COLO829 (cell line): Measurements from ENCODE around the gene SPATA1.
"Not testable (repeated sequence)": the region's sequence is repeated elsewhere in the genome, so short reads cannot be mapped to it uniquely, and the experiment has no call there.

Experiments used
- DNase-seq: peaks from one replicate; pipeline ENCODE4 v3.0.0; 2012; ENCODE audit warnings: low spot score

The SPATA1 gene, protein sequence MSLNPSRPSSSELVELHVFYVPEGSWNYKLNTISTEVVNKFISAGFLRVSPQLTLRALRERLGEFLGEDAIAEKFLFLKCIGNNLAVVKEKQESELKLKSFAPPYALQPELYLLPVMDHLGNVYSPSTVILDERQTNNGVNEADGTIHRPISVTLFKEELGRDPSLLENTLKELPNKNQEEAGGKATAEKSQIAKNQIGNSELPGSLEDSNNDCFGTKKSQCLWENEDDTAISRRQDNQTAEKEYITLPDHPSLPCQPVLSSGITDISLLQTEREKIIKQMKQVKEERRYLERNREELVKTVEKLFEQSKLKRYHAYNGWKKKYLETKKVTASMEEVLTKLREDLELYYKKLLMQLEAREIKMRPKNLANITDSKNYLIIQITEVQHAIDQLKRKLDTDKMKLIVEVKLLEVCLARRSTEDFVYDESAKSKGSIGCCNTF

GRCh38 chr1:84506002-84506728, at the start of gene SPATA1, which contains the start of gene GNG5:
TSS of gene SPATA1 (plus strand) at chr1:84506386. CDS start at chr1:84516360, 9,974 bp downstream.
TSS of gene GNG5 (minus strand) at chr1:84506581. CDS start at chr1:84506091, 490 bp downstream.
- DNase-seq: peak; percentile 89

- DNase-seq: no peak
These were observed 44.1 kb upstream of the SPATA1 start for GRCh38 chr1:84462118-84462517.

DNA sequence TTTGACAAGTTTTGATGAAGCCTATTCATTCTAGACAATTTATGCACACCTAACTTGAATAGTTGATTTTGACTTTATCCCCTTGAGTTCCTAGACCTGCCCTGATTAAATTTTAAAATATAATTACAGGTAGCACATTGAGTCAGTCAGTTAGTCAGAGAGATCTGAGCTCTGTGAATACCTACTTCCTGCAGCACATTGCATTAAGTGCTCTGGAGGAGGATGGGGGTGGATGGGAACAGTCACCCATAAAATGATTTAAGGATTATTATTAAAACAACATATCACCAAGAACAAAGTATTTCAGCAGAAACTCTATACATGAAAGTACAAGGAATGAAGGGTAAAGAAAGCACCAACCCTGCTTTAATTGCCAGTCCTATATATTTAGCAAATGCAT, 38.9 kb upstream of the SPATA1 start:
- no peak for DNase-seq

DNA sequence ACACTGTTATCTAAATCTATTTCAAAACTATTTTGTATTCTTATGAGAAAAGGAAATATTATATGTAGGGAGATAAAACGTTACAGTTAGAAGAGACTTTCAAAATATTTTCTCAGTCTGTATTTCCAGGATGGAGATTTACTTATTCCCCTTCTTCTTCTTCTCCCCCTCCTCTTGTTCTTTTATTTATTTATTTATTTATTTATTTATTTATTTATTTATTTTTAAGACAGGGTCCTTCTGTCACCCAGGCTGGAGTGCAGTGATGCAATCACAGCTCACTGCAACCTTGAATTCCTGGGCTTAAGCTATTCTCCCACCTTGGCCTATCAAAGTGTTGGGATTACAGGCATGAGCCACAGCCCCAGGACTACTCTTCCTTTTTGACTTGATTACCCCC, 30.0 kb upstream of the SPATA1 start:
- no peak for DNase-seq

- peak; percentile 59 for DNase-seq
These were observed 27.0 kb upstream of the SPATA1 start, which contains the start of gene RPF1 for GRCh38 chr1:84478876-84479868. TSS of gene RPF1 (plus strand) at chr1:84479266. CDS start at chr1:84479282, 16 bp downstream.

DNA sequence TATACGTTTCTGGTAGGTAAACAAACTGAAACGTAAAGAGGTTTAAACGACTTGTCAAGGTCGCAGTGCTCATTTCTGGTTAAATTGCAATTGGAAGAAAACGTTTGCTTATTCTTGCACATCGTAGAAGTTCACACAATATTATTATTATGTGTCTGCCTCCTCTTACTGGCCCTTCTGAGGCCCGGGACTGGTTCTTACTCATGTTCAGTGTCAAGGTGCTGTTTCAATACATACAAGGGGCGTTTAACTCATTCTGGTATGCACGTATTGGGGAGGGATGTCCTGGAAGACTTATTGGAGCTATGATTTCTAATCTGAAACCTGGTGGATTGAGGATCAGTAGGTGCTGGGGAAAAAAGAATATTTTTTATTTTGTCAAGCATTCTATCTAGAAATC, 26.2 kb upstream of the SPATA1 start:
- DNase-seq: no peak

GRCh38 chr1:84480650-84481049, 25.5 kb upstream of the SPATA1 start:
- DNase-seq: no peak

DNA sequence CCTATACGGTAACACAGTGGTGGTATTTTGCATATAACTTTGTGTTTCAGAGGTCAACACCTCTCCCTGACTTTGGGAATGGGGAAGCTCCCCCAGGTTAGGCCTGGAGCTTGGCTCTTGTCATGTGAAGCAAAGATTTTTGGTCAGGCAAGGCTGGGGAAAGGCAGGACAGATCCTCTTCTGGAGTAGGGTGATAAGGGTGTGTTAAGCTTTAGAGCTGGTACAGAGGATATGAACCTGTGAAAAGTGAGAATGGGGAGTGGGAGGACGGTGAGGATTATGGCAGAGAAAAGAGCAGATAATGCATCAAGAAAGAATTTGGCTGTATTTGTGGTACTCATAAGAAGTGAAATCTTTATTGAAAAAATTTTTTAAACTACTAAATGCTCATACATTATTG, 24.9 kb upstream of the SPATA1 start:
- no peak for DNase-seq

DNA sequence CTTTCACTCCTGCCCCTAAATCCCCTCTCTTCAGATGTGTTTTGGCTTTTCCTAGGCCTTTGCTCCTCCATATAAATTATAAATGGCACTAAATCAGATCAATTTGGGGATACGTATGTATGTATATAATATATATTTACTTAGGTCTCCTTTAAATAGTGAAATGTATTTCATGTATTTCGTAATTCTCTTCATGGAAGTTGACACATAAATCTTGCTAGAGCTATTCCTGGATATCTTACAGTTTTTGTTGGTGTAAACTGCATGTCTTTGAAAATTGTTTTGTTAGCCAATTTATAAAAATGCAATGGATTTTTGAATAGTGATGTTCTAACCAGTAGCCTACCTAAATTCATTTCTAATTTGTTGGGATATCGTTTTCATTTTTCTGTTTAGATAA, 18.1 kb upstream of the SPATA1 start:
- no peak for DNase-seq

GRCh38 chr1:84489766-84490165, 16.4 kb upstream of the SPATA1 start:
- DNase-seq: no peak

DNA sequence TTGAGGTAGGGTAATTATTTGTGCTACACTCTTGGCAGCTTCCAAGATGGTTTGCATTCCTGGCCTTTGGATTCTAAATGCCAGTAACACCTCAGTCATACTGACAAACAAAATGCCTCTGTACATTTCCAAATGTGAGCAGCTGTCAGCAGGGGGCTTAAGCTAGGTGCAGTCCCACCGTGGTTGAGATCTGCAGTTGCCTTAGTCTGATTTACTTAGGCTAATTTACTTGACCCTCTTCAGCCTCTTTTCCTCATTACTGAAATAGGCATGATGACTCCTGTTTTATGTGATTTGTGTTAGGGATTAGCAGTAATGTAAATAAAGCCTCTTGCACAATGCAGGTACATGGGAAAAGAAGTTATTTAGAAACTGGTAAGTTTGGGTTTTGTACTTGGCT, 13.5 kb upstream of the SPATA1 start:
- DNase-seq: no peak

DNA sequence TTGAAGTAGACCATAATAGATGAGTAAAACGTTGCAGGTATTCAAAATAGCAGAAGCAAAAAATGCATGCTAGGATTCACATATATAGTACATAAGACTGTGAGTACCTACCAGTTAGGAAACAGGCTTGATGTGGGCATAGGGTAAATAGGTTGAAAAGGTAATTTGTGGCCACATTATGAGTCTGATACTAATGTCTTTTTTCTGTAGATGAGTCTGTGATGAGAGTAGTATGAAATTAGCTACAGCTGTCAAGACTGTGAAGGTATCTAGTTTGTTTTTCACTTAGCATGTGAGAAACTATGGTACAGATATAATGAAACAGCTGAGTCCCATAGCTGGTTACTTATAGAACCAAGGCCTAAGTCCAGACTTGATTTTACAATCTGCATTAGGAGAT, 12.4 kb upstream of the SPATA1 start:
- no peak for DNase-seq

GRCh38 chr1:84496498-84496897, 9.7 kb upstream of the SPATA1 start:
- DNase-seq: no peak

DNA sequence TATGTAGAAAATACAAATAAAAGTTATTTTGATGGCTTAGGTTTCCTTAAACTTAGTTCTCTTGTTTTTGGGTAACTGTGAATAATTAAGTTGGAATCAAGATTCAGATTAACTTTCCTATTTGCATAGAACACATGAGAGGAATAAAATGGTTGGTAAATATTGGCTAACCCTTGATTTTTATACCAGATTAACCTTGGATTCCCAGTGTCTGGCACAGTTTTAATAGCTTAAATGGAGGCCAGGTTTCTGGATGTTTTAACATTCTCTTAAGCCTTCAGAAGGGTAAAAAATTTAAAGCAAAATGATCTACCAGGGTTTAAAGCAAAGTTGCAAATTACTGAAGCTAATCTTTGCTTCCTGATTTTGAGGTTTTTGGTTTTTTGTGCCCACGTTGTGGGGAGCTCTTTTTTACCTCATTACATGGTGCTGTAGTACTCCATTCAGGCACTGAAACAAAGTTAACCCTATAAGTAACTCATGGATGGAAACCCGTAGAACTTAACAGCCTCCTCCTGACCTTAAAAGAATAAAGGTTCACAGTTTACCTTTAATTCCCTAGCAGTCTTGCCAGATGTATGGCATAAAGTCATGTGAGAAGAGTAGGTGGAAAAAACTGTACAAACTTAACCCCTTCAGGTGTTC, 8.4 kb upstream of the SPATA1 start:
- no peak for DNase-seq

- DNase-seq: no peak
These were observed 3.3 kb upstream of the SPATA1 start for GRCh38 chr1:84502927-84503326.

GRCh38 chr1:84504580-84505492, 1.4 kb upstream of the SPATA1 start:
- no peak for DNase-seq

DNA sequence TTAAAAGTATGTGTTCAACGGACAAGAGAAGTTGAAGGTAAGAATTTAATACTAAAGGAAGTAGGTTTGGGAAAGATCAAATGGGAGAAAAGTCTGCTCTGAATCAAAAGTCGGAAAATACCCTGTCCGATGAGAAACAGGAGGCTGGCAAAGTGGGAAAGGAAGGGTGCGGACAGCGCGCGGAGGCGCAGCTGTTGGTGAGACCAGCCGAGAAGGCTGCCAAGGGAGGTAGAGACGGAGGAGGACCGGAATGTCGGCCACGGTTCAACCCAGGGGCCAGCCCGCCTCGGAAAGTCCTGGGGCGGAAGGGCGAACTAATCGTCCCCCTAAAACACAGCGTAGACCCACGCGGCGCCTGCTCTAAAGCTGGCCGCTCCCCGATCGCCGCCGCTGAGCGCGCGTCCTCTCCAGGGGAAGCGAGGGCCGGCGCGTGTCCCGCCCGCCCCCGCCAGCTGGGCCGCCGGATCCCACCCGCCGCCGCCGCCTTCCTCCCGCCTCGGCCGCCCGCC, 639 bp upstream of the SPATA1 start:
- peak; percentile 3 for DNase-seq

- no peak for DNase-seq
These were observed 705 bp downstream of the SPATA1 start for GRCh38 chr1:84506729-84507453.

GRCh38 chr1:84507887-84508286, 1.7 kb downstream of the SPATA1 start:
- not testable (repeated sequence) for DNase-seq
